Colonic mucosa (tissue), 4 donors: Measurements from ENCODE around the gene AUTS2. TPM values are rescaled to one million over a fixed set of nuclear protein-coding genes. Genes with fewer than 3 reads are reported as not detected.

ENCODE experiments used
- DNase-seq: peaks from one replicate; pipeline ENCODE4 v3.0.0-alpha.2; 2020
- H3K27ac ChIP-seq: fragments of 200-600 bp; one replicate; pipeline ENCODE4 v1.8.0; 2021
- H3K27me3 ChIP-seq: fragments of 200-600 bp; one replicate; pipeline ENCODE4 v1.8.0; 2021
- H3K36me3 ChIP-seq: fragments of 200-600 bp; one replicate; pipeline ENCODE4 v1.8.0; 2021
- H3K4me1 ChIP-seq: fragments of 200-600 bp; one replicate; pipeline ENCODE4 v1.8.0; 2021; ENCODE audit warnings: mild to moderate bottlenecking
- H3K4me3 ChIP-seq: fragments of 200-600 bp; one replicate; pipeline ENCODE4 v1.8.0; 2021
- H3K9ac ChIP-seq, 2 donors: one replicate each; pipeline ENCODE4 v1.7.0; 2013; ENCODE audit warnings: control low read depth in 2 of 2, low read depth in 2 of 2, low read length in 2 of 2
- H3K9me3 ChIP-seq: fragments of 200-600 bp; one replicate; pipeline ENCODE4 v1.8.0; 2021
- intact Hi-C: fragments of 100-400 bp; cut with DNase I; formaldehyde crosslinking; loops from one replicate; pipeline ENCODE4 v1.14.1; 2022
- total RNA-seq, 2 donors: library from RNA; stranded (reverse); fragmentation: NEBNext Ultra II Directional in 1 of 2; extraction: Animal tissue kit (Norgen Biotek cat#: 25700) in 1 of 2; gene quantifications; one replicate each; pipeline ENCODE4 v1.2.1, GENCODE V29; 2021
- TF ChIP-seq, protein P1 (sequence below): fragments of 200-600 bp; IDR thresholded peaks from one replicate; pipeline ENCODE4 v1.8.0; 2022; ENCODE audit warnings: antibody characterized with exemption, mild to moderate bottlenecking
- donor health status: healthy.
- donor health status: DM: no; HTN: no; CAD: no.
- donor health status: DM: no; HTN: no; CAD: no.

Gene AUTS2
- total RNA-seq, 2 donors from 2014 or later: 39.8 to 42.3 TPM

DNA sequence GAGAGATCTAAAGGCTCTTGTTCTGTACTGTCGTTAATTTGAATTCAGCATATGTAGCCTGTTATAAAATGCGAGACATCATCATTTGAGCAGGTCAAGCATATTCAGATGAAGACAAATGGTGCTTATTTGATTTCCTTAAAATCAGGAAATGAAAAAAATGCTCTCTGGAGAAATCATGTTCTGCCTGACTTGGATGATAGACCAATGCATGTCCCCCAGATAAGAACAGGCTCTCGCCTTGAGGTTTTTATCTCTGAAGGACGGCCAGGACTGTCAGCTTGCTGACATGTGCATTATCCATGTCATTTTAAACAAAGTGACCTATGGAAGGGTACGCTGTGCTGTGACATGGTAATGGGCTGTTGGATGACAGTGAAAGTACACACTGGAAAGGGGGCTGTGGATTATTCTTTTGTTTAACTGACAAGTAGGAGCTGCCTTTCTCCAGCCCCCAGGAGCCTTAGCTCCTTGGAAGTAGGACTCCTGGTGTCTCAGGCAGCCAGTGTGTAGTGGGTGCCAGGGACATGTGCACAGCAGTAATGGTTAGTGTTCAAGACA, 838.6 kb downstream of the AUTS2 start:
- no peak overlapping the region for H3K9ac ChIP-seq
- TF ChIP-seq, protein P1, sequence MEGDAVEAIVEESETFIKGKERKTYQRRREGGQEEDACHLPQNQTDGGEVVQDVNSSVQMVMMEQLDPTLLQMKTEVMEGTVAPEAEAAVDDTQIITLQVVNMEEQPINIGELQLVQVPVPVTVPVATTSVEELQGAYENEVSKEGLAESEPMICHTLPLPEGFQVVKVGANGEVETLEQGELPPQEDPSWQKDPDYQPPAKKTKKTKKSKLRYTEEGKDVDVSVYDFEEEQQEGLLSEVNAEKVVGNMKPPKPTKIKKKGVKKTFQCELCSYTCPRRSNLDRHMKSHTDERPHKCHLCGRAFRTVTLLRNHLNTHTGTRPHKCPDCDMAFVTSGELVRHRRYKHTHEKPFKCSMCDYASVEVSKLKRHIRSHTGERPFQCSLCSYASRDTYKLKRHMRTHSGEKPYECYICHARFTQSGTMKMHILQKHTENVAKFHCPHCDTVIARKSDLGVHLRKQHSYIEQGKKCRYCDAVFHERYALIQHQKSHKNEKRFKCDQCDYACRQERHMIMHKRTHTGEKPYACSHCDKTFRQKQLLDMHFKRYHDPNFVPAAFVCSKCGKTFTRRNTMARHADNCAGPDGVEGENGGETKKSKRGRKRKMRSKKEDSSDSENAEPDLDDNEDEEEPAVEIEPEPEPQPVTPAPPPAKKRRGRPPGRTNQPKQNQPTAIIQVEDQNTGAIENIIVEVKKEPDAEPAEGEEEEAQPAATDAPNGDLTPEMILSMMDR: no peak
- DNase-seq: no peak
- H3K4me1 ChIP-seq: no peaks in the 10 kb centered on the region
- H3K27ac ChIP-seq: no peak overlapping the region
- no peak overlapping the region for H3K4me3 ChIP-seq
- H3K27me3 ChIP-seq: no peaks in the 10 kb centered on the region
- H3K36me3 ChIP-seq: no peaks in the 10 kb centered on the region
- H3K9me3 ChIP-seq: no peaks in the 10 kb centered on the region
- intact Hi-C loops: no loop called here

DNA sequence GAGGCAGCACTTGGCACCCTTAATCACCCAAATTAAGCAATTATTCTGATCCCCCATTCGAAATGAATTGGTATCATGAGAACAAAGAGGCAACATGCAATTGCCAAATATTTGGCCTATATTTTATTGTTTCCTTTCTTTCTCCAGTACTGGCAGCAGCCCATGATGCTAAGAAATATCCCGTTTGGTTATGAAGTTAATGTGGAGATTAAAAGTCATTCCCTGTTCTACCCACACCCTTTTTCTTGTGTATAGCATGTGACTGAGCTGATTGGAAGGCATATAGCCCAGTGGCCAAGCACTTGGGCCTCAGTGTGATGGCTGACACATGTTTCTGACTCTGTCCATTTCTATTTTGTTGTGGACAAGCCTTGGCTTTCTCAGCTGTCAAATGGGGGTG, 841.4 kb downstream of the AUTS2 start:
- DNase-seq: no peak
- H3K9me3 ChIP-seq: no peaks in the 10 kb centered on the region
- H3K27ac ChIP-seq: no peak overlapping the region
- TF ChIP-seq, protein P1: no peak
- no peak overlapping the region for H3K9ac ChIP-seq
- intact Hi-C loops: no loop called here
- no peaks in the 10 kb centered on the region for H3K4me1 ChIP-seq
- H3K4me3 ChIP-seq: no peak overlapping the region
- H3K36me3 ChIP-seq: no peaks in the 10 kb centered on the region
- H3K27me3 ChIP-seq: no peaks in the 10 kb centered on the region

DNA sequence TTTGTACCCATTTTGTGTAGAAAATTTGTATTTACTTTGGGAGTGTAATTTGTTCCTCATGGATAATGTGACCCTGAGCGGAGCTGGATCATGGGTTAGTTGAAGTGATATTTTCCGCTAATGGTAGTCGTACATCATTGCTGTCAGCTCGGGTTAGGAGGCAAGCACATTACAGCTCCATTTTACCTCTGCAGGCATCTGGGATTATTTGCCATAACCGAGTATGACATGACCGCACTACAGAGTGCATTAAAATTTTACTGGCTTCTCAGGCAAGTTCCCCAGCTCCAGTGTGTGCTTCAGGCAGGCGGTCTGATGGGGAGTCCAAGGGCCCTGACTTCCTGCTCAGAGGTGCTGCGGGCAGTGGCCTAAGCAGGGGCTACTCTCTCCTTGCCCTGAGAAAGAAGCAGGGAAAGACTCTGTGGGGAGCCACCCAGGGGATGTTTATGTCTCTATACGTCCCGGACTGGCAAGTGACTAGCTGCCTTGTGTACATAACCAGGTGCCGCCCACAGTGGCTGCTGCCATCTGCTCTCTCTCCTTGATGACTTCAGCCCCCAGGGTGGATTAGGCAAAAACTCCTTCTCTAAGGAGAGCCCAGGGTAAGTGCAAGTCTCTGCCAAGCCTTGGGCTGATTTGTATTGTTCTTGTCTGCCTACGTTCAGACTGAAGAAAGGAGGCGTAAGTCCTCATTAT, 848.3 kb downstream of the AUTS2 start:
- Histone ChIP-seq H3K27me3 (no peaks in the 10 kb centered on the region), H3K27ac (no peak overlapping the region), H3K9ac (no peak overlapping the region), H3K4me3 (no peak overlapping the region), H3K36me3 (no peaks in the 10 kb centered on the region), H3K4me1 (no peaks in the 10 kb centered on the region), H3K9me3 (no peaks in the 10 kb centered on the region)
- TF ChIP-seq, protein P1: no peak
- intact Hi-C loops: no loop called here
- DNase-seq: no peak

DNA sequence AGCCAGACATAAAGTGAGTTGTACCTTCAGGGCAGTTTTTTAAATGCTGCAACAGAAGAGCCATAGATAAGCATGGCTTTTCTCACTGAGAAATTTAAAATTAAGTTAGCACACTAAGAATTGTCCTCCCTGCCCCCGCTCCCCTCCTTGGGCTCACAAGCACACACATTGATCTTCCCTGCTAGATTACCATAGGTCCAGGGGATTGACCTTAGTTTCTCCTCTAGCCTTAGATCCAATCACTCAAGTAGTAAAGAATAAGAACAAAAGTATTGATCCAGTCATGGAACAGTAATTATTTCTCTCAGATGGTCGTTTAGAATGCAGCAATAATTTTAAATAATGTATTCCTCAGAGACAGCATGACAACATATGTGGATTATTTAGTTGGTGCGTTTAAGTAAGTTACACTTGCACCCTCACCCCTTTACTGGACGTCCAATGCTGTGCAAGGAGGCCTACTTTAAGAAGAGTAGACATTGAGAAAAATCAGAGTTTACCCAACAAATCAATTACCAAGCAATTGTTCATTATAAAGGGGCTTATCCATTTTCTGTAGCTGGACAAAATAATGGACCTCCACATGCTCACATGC, 850.1 kb downstream of the AUTS2 start:
- TF ChIP-seq, protein P1: no peak

DNA sequence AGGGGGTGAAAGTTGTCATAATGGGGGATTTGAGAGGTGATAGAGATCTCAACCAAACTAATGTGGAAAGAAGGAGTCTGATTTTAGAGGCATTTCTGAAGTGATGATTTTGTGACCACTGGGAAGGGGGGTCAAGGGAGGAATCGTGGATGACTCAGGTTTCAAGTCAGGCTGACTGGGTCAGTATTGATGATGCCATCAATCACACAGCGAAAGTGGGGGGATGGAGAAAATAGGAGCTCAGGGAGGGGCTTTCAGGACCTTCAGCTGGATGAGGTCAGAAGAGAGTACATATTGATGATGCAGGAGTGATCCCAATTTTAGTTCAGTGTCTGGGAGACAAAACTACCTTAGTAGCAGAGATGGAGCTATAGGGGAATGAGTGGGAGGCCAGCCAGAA, 852.5 kb downstream of the AUTS2 start:
- no peak for DNase-seq

More for the DNA sequence above, 850.1 kb downstream of the AUTS2 start:
- Histone ChIP-seq H3K9ac (no peak overlapping the region), H3K4me1 (no peaks in the 10 kb centered on the region), H3K36me3 (no peaks in the 10 kb centered on the region), H3K27me3 (no peaks in the 10 kb centered on the region), H3K4me3 (no peak overlapping the region), H3K9me3 (no peaks in the 10 kb centered on the region), H3K27ac (no peak overlapping the region)
- DNase-seq: no peak
- intact Hi-C loops: no loop called here

More for the DNA sequence above, 852.5 kb downstream of the AUTS2 start:
- H3K27me3 ChIP-seq: no peaks in the 10 kb centered on the region
- no peak overlapping the region for H3K27ac ChIP-seq
- H3K9me3 ChIP-seq: no peaks in the 10 kb centered on the region
- TF ChIP-seq, protein P1: no peak
- intact Hi-C loops: no loop called here
- H3K36me3 ChIP-seq: no peaks in the 10 kb centered on the region
- no peak overlapping the region for H3K9ac ChIP-seq
- H3K4me3 ChIP-seq: no peak overlapping the region
- H3K4me1 ChIP-seq: no peaks in the 10 kb centered on the region
